T-helper 2 cell treated with Interferon-gamma antibody and Interleukin-4, amounts not matched to agents 100 ng/mL and 5 ng/mL, for 36 hours (primary cell): ENCODE measurements around the gene PDC. TPM values are rescaled to one million over a fixed set of nuclear protein-coding genes. Genes with fewer than 3 reads are reported as not detected.

ENCODE experiments used
- intact Hi-C: fragments of 100-400 bp; cut with micrococcal nuclease; formaldehyde crosslinking; loops from one replicate; pipeline ENCODE4 v1.15.1; 2023
- total RNA-seq: library from RNA; stranded (reverse); gene quantifications from 2 replicates; pipeline ENCODE4 v1.2.3, GENCODE V29; 2022

Gene PDC
- total RNA-seq, result not detected in 2 replicates

DNA sequence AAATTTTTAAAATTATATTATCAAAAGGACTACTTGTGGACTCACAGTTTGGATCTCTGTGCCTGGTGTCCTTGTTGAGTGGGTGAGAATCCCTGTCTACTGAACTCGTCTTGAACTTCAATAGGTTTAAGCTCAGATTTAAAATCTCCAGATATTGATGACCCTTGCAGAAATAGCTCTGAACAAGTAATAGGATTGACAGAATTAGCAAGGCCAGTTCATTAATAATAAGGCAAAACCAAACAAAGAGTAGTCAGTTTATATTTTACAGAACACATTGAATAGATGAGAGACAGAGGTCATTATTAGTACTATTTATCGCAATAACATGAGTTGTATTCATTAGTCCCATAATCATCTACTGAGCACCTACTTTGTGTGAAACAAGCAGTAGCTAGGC, at the start of gene PDC:
Gene PDC, minus strand, starts transcription at position 101 of the 400 bp plus-strand sequence. CDS start 11,655 bp downstream, outside the sequence.
- intact Hi-C loops, result no loop called here

- intact Hi-C loops, result no loop called here
Measured at GRCh38 chr1:186503190-186503589, 42.3 kb upstream of the PDC start.

DNA sequence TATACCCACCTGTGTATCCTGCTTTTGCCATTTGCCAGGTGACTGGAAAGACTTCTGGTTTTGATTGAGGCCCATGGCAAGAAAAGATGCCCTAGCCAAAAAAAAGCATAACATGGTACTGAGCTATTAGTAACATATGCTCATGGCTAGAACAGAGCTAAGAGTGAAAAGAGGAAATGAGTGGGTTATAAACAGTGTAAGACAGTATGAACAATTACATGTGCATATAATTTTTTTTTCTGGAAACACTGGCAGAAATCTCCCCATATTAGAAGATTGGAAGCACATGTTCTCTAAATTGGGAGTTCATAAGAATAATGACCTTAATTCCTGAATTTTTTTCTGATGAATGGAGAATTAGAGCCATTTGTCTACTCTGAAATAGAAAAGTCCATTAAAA, 41.2 kb upstream of the PDC start:
- intact Hi-C loops, result no loop called here

DNA sequence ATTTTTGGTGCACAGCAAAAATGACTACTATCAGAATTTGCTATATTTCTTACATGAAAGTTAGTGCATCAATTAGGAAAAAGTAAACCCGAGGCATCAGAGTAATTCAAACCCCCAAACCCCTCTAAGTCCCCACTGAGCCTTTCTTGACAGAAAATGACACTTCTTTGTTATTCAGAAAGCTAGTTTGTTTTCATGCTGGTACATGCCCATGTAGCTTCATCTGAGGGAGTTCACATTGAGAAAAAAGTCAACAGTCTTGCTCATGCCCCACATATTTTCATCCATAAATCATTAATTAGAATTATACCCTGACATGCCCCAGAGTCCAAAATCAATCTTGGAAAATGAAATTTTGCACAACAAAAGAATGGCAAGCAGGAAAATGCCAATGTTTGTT, 39.9 kb upstream of the PDC start:
- intact Hi-C loops, result no loop called here

DNA sequence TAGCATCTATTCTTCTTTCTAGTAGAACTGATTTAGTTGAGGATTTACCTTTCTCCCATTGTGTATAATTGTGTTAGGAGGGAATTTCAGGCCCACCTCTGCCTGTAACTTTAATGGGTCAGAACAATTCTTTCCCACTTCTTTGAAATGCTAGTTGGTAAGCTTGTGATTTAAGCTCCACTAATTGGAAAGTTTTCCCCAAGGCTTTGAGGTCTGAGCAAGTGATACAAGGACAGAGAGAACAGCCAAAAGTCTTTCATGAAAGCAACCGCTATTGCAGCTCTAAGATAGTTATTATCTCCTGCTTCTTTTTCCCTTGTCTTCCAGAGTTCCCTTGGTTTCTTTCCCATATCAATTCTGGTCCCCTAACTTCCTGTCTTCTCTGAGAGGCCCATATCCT, 38.7 kb upstream of the PDC start:
- intact Hi-C loops, result no loop called here

DNA sequence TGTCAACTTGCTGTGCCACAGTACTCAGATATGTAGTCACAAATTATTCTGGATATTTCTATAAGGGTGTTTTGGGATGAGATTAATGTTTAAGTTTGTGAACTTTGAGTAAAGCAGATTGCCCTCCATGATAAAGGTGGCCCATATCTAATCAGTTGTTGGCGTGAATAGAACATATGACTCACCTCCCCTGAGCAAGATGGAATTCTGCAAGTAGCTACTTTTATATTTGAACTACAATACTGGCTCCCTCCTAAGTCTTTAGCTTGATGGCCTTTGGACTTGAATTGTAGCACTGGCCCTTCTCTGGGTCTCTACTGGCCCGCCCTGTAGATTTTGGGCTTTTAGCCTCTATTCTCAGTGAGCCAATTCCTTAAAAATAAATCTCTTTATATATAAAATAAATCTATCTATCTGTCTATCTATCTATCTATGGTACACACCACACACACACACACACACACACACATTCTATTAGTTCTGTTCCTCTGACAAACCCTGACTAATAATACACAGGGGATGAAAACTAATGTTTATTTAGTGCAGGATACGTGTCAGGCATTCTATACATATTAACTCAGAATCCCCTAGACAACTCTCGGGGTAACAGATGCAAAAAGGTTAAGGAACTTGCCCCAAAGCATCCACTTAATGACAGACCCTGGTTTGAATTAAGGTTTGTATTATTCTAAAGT, 37.9 kb upstream of the PDC start:
- intact Hi-C loops, result no loop called here

- intact Hi-C loops, result no loop called here
Measured at GRCh38 chr1:186498071-186498470, 37.2 kb upstream of the PDC start.

DNA sequence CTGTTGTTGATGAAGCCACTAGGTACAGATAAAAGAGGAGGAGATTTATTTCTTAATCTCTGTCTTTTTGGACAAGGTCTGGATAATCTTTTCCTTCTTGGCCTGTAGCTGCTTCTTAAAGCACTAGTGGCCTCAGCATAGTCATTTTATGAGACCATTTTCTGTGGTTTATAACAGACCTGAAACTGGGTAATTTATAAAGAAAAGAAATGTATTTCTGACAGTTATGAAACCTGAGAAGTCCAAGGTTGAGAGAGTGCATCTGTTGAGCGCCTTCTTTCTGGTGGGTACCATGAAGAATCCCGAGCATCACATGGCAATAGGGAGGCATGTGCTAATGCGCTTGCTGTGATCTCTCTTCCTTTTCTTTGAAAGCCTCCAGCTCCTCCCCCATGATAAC, 36.7 kb upstream of the PDC start:
- intact Hi-C loops, result no loop called here

GRCh38 chr1:186496171-186496851, 35.4 kb upstream of the PDC start:
- intact Hi-C loops, result no loop called here

- intact Hi-C loops, result no loop called here
Measured at GRCh38 chr1:186494832-186495271, 33.9 kb upstream of the PDC start.

- intact Hi-C loops, result no loop called here
Measured at GRCh38 chr1:186492531-186493291, 31.8 kb upstream of the PDC start.

- intact Hi-C loops, result no loop called here
Measured at GRCh38 chr1:186491336-186491735, 30.4 kb upstream of the PDC start.

- intact Hi-C loops, result loop anchor here (10.0 kb wide), 1 partner anchor 348 kb away; no protein-coding TSS in a partner anchor
Measured at GRCh38 chr1:186487163-186487562, 26.2 kb upstream of the PDC start.

GRCh38 chr1:186486061-186486460, 25.1 kb upstream of the PDC start:
- intact Hi-C loops, result loop anchor here (10.0 kb wide), 1 partner anchor 349 kb away; no protein-coding TSS in a partner anchor

DNA sequence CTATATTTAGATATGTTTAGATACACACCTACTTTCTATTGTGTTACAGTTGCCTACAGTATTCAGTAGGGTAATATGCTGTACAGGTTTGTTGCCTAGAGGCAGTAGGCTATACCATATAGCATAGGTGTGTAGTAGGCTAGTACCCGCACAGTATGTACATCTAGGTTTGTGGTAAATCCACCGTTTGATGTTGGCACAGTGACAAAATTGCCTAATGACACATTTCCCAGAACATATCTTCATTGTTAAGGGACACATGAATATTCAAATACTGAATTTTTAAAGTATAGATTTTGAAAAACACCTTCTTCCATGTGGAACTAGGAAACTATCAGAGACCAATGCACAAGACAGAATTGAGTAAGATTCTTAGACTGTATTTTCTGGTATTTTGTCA, 22.6 kb upstream of the PDC start:
- intact Hi-C loops, result loop anchor here (2.0 to 10.0 kb wide), 2 partner anchors 79 to 351 kb away; no protein-coding TSS in a partner anchor

- intact Hi-C loops, result loop anchor here (1.0 to 10.0 kb wide), 3 partner anchors 78 to 504 kb away; no protein-coding TSS in a partner anchor
Measured at GRCh38 chr1:186482661-186483255, 21.8 kb upstream of the PDC start.

DNA sequence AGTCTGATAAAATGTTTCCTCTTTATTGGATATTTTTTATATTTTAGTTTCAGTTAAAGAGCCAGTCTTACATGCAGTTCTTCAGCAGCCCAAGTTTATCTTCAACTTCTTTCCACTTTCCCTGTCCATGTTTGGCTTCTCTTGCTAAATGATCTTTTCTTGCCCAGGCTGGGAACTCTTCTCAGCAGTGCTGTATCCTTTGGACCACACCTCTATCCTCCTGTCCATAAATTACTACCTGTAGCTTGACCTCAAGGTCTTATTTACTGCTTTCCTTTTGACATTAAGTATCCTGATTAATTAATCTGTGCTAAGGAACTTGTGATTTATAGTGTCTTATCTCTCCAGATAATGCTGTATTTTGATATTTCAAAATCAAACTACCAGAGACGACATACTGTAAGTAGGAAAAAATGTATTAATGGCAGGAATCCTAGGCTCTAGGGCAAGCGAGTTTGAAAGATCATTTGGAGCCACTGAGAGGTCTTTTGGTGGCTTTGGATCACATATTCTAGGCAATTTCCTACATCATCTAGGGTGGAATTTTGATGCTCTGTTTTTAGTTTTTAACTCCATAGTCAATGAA, 20.5 kb upstream of the PDC start:
- intact Hi-C loops, result loop anchor here (10.0 kb wide), 1 partner anchor 353 kb away; no protein-coding TSS in a partner anchor

GRCh38 chr1:186479162-186479561, 18.2 kb upstream of the PDC start:
- intact Hi-C loops, result no loop called here

DNA sequence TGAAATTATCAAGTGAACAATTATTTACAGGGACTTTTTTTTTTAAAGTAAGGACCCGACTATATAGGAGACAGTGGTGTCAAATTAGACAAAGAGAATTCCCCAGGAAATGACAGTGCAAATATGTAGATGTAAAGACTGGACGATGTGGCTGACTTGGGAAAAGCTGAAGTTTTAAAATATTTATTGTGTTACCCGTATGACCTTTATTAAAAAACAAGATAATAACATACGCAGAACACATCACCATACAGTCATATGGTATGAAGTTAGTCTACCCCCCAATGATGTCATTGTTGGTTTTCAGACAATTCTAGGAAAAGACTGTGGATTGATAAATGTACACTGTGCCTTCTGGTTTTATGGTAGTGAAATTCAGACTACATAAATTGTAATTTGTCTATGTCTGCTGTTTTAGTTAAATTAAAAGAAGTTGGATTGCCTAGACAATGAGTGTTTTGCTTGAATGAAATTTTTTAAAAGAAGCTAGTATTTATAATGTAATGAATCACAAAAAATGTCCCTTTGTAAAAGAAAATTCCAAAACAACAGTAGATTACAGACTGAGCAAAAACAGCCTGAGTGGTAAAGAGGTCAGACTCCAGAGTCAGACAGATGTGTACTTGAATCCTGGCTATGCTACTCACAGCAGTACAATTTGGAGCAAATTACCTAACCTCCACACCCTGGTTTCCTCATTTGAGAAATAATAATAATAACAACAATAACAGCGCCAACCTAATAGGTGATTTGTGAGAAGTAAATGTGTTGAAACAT, 15.5 kb upstream of the PDC start:
- intact Hi-C loops, result no loop called here

DNA sequence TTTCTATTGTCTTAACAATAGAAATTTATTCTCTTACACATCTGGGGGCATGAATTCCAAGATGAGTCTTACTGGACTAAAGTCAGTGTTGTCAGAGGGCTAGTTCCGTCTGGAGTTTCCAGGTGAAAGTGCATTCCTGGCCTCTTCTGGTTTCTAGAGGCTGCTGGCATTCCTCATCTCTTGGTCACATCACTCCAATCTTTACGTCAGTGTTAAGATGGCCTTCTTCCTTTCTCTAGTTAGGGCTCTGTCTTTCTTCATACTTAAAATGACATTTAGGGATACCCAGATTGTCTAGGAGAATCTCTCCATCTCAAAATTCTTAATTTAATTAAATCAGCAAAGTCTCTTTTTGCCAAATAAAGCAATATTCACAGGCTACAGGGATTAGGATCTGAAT, 13.3 kb upstream of the PDC start:
- intact Hi-C loops, result no loop called here
